ENCODE results near the gene RAB31.

Gene RAB31

DNA sequence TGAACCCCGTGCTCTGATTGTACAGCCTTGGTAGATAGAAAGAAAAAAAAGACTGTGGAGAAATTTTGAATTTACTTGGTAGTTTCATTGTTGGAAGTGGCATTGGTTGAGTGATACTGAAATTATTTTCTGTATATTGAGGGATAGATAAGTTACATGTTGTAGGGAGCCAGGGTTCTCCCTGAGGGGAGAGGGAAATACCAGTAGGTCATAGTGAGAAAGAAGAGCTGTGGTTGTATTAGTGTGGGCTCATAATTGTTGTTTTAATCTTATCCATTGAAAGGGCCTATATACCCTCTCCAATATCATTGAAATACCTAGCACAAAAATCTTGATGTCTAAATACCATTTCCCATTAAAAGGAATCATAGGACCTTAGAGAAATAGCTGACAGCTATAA is 16.9 kb upstream of the RAB31 start:
- no peak for DNase-seq (ENCODE audit: low read depth)

DNA sequence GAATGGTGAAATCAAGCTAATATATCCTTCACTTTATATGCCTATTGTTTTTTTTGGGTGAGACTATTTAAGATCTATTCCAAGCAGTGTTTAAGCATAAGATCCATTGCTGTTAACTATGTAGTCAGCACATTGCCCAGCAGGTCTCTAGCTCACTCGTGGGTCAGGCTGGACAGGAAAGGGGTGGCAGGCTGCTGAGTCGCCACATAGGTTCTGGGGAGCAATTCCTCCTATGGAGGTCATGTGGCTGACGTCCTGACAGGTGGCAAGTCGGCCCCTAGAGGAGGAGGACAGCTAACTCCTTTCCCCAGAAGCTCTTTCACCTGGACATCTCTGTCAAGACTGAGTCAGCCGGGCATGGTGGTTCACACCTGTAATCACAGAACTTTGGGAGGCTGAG is 13.9 kb upstream of the RAB31 start:
- DNase-seq (ENCODE audit: low read depth): no peak

DNA sequence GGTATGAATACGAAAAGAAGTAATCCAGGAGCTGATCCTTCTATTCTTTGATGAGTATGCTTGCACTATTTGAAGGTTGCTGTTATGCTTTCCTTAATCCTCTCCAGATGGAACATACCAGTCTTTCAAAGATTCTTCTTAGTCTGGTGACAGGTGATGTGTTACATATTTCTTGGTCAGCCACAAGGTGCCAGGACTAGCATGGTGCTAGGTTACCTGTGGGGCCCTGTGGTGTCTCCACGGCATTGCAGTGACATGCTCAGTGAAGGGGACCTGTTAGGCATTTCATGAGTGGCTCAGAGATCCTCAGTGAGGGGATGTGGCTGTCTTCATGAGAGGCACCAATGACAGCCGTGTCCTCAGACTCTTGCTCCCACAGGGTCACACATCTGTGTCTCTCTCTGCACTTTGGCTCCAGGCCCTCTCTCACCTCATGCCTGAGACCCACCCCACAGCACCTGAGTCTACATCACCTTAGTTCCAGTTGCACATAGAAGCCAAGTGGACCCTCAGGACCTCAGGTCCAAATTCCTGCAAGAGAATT is 13.1 kb upstream of the RAB31 start:
- no peak for DNase-seq (ENCODE audit: low read depth)

DNA sequence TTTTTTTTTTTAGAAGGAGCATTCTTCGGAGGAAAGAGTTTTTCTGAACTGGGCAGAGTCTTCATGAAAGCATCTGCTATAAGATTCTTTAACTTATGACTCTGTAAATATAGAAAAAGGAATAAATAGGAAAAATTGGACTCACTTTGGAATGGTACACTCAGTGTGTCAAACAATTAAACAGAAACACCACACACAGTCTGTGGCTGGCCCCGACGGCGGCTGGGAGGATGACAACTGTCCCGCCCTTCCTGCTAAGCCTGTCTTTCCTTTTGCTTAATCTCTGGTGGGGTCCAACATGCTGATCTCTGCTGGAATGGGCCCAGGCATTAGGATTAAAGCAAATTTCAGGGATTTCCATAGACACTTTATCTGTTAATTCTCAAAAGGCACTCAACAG is 12.5 kb upstream of the RAB31 start:
- DNase-seq (ENCODE audit: low read depth): no peak

DNA sequence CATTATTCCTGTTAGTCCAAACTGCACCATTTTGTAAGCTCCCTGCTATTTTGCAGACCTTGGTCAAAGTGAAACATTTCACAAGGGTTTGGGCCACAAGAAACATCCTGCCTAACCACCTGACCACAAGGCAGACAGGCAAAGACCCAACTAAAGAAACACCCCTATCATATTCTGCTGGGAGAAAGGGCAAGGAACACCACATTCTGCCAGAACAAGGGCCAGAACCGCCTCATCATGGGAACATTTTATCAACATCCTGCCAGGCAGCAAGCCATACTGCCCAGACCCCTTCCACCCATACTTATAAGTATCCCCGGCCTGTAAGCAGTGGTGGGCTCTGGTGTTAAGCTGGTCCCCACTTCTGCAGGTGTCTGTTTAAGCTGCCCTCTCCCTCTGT is 12.0 kb upstream of the RAB31 start:
- no peak for DNase-seq (ENCODE audit: low read depth)

DNA sequence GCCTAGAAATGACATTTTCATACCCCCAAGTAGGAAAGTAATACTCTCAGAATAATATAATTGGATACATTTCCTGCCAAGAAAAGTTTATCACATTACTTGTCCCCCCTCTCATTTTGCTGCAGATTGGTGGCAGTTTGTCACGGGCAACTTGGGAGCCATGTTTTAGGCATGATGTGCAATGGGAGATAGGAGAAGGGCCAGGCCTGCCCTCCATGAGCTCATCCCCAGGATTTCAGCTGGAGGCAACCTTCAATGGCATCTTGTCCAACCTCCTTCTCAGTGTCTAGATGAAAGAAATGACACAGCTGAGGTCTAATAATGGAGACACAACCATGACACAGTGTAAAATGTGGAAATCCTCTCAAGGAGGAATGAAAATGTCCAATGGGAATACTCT is 11.4 kb upstream of the RAB31 start:
- DNase-seq (ENCODE audit: low read depth): no peak

DNA sequence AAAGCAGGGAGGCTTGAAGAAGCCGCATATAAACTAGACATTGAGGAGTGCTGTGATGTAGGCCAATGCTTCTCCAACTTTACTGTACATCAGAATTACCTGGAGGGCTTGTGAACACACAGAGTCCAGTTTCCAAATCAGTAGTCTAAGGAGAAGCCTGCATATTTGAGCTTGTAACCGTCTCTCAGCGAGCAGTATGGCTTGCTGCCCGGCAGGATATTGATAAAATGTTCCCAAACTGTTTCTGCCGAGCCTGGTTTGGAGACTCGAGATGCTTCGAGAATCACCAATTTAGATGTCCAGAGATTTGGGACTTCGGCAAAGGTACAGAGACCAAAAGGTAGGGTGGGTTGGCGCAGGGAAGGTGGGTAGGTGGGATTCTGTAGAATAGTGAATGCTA is 11.0 kb upstream of the RAB31 start:
- no peak for DNase-seq (ENCODE audit: low read depth)

DNA sequence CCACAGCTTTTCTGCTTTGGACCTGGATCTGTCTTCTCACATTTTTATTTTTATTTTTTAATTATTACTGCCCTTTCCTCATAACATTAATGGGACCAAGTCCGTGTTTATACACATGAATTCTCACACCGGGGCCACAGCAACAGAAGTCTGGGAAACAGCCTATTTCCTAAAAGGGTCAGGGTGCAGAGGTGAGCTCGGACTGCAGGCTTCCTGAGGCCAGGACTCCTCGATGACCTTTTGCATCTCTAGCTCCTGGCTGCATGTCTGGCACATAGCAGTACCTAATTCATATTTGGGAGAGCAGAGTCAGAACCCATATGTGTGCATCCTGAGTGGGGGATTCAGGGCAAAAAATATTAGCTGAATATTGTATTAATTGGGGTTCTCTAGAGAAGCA is 9.6 kb upstream of the RAB31 start:
- no peak for DNase-seq (ENCODE audit: low read depth)

DNA sequence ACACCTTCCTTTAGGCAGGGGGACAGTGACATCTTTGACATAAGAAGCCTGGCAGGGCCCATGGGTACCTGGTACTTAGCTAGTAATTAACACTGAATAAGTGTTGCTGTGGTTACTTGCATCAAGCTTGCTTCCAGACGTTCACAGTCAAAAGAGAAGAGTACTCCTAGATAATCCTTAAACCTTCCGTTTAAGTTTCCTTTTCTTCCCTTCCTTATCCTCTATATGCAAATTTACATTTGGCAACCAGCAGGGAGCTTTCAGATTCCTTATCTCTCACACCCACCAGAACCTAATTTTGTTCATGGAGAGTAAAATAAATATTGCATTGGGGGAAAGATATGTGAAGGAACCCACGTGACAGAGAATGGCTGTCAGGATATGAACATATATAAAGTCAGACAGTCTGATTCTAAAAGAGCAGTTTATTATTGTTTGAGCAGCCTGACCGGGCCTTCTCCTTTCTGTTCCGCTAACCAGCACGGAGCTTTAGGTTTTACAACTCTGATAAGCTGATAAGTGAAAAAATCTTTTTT is 7.8 kb upstream of the RAB31 start:
- DNase-seq (ENCODE audit: low read depth): no peak

DNA sequence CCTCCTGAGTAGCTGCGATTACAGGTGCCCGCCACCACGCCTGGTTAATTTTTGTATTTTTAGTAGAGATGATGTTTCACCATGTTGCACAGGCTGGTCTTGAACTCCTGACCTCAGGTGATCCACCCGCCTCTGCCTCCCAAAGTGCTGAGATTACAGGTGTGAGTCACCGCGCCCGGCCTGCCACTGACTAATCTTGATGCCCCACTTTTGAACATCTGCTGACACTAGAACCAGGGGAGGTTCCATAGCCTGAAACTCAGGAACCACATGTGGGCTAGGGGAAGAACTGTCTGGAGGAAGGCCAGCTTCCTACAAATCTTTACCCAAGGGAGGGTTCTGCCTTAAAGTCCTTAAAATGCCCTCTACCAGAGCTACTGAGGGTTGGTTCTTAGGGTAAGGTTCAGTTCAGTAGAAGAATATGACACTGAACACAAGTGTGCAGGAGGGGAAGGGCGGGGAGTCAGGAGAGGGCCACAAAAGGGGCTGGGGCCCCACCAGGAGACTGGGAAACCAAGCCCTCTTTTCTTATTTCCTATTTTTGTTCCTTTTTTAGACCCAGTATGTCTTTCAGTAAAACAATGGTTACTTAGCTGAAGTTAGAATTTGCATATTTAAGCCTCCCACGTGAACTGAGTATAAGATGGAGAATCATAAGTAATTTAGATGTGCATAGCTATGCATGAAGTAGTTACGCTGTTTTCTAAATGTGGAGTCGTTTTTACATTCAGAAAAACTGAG is 6.3 kb upstream of the RAB31 start:
- DNase-seq (ENCODE audit: low read depth): no peak

DNA sequence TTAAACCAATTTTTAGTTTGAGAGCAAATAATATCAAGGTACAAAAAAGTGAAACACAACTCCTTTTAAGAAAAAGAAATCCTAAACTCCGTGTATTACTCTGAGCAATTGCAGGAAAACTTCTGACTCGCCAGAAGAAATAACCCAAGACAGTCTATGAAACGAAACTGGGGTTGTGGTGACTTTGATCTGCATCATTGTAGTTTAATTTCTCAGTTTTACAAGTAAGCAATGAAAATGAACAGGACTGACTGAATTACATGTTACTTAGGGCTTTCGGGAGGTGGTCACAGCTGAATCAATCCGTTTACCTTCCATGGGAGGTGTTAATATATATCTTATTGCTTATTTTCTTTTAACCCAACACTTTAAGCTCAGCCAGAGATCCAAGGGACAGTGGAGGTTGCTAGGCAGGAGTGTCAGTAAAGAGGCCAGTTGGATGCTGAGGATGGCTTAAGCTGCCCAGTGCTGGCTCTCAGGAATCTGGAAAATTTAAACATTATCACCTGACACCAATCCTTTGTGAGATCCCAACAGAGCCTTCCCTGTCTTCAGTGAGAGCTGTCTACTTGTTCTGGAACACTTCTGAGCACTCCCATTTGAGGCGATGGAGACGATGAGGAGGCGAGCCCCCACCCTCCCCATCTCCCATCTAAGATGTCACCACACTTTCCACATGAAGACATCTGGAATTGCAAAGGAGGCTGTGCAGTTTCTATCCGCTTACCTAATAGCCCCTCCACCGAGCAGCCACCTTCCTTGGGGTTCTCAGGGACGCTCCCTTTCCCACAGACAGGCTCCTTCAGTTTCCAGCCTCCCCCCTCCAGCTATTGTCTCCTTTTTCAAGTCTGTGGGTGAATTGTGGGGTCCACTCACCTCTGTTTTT is 3.6 kb upstream of the RAB31 start:
- DNase-seq (ENCODE audit: low read depth): no peak

DNA sequence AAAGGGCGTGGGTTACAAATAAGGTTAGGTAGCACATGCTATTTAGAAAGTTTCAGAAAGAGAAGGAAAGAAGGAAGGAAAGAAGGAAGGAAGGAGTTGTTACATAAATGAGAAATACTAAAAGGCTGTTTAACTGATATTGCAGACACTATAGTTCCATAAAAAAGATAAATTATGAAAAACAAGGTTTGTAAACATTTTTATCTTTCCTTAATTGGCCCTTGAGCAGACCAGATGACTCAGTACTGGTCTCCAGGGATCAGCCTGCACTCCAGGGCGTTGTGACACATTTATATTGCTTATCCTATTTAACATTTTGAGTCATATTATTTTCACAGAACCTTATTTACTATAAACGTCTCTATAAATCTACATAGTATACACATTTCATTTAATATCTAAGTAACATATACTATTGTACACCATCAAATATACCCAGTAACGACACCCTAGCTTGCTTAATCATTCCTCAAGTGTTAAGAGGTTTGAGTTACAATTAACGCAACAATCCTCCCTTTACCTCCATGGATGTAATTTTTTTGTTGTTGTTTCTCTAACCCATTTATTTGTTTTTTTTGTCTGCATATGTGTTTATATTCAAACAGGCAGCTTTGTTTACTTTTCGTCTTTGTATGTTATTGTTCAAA is 2.8 kb upstream of the RAB31 start:
- DNase-seq (ENCODE audit: low read depth): no peak

DNA sequence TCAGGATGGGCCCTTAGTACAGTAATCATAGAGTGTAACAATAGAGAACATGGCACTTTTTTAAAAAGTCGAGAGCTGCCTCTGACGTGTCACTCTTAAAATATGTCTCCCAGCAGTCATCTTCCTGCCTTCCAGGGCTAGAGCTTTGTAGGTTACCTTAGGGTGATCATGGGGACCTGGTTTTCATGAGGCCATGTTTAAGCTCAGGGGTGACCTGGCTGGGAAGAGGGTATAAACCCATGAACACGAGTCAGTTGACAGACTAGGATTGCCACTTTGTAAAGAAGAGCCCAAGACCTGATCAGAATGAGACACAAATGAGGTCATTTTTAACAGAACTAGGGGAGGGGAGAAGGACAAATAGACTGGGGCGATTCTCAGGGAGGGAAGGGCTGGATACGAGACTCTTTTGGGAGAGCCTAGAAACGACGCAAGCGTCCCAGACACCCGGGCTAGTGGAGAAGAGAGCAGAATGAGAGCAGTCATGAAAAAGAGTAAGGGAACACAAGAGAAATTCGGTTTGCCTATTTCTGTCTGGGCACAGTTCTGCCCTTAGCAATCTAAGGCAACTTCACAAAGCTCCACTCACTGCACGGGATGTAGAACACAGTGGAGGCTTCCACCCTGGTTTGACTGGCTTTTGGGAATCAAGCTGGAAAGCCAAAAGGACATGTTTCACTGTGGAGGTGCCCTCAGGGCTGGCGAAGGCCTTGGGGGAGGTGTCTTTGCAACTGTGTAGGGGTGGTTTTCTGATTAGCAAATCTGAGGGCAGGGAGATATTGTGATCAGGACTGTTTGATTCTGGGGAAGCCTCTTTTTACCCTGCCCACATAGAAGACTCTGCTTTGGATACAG is 1.8 kb upstream of the RAB31 start:
- no peak for DNase-seq (ENCODE audit: low read depth)

DNA sequence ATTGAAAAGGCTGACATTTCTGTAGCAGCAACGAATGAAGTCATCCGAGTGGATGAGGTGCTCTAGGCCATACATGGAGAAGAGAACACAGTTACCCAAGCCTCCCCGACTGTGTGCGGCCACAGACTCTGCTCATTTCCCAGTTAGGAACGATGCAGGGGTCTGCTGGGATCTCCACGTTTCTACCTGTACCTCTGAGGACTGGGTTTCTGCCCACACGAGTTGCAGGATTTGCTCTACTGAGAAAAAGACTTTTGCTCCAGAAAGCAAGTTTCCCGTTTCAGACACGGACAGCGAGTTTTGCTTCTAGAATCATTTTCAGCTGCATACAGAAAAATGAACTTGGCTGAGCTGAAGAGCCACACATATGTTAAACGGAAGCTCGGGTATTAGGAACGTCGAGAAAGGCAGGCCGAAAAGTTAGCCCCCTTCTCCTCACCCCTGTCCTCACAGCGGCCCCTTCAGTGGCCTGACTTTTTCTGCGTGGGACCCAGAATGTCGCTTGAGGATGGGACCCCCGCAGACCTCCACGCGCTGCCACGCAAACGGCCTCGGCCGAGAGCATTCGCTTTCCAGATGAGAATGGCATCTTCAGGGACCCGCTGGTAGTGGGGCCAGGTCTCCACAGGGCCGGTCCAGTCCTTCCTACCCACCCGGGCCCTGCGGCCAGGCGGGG is 582 bp upstream of the RAB31 start:
- no peak for DNase-seq (ENCODE audit: low read depth)

DNA sequence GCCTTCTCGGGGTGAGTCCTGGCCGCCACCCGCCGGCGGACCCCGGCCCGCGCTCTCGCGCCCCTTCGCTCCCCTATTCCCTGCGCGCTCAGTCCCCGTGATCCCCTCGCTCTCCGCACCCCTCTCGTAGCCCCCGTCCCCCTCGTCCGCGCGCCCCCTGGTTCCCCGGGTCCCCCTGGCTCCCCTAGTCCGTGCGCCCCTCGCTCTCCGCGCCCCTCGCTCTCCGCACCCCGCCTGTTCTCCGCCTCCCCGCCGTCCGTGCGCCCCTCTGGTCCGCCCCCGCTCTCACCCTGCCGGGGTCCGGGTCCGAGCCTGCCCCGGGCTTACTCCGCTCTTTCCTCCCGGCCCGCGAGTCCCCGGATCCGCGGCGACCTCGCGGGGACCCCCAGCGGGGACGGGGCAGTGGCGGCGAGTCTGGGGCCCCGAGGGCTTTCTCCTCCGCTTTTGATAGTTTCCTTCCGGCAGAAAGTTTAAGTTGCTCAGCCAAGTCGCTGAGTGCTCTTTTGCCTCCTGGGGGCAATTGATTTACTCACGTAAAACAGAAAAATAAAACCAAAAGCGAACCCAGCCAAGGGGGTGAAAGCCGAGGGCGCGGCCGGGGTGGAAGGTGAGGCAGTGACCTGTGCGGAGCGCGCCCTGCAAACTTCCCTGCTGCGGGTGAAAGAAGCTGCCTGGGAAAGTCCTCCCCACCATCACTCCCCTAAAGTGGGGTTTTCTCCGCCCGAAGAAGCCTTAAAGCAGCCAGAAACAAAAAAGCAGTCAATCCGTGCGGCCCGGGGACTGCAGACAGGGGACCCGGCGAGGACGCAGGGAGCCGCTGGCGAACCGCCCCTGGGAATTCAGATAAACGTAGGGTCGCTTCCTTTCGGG is 568 bp downstream of the RAB31 start:
- DNase-seq (ENCODE audit: low read depth): no peak

DNA sequence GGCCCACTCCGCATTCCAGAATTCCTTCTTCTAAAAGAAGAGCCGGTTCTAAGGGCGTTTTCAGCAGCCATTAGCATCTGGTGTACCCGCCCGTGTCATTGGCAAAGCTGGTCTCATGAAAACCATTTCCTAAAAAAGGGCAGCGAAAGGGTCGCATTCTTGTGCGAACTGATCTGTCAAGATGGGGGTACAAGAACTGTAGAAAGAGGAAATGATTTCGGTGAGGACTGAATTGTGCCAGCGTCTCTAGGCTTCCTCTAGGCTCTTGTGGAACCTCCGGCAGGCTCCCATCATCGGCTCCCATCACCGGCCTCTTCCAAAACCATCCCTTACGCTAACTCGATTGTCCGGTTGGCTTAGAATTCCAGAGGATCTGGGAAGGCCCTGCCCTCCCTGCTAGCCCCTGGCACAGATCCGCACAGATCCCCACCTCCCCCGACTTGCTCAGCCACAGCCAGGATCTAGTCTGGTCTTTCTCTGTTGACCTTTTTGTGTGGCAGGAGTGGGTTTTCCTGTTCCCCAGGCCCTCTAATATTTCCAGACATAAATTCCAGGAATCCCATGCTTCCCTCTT is 1.3 kb downstream of the RAB31 start:
- DNase-seq (ENCODE audit: low read depth): no peak

DNA sequence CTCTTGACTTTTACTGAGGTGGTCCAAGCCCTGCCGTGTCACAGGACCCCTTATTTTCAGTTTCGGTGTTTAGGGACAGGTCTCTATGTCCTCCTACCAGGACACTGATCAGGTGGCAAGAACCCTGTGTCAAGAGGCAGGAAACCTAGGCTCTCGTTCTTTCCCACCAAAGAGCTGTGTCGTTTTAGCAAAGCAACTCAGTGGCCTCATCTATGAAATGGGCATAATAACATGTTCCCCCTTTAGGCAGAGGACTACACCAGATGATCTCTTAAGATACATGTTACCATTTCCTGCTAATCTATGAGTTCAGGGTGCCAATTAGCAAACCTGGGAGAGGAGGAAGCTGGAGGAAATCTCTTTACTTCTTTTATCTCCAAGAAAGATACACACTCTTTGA is 1.9 kb downstream of the RAB31 start:
- DNase-seq (ENCODE audit: low read depth): no peak

DNA sequence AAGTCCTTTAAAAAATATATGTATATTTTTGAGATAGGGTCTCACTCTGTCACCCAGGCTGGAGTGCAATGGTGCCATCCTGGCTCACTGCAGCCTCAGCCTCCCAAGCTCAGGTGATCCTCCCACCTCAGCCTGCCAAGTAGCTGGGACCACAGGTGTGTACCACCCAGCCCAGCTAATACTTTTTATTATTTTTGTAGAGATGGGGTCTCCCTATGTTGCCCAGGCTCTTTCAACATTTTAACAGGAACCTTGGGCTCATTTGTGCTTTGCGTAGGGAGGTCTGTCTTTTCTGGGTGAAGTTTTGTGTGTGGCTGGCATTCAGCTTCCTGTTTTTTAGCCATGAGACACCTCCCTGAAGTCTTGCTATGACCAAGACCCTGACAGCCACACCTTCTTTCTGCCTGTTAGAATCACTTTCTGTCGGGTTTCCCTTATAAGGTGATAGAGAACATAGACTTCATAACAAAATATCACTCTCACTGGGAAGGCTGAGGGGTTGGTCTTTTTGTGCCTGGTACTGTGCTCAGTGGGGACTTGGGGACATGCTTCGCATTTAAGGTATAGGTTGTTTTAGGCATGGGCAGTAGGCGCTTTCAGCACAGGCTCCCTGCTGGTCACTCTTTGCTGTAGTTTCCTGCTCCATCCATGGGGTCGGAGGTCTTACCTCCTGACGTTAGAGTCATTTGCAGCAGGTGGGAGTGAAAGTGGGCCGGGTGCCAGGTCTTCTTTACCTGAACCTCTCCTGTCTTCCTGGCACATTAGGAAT is 3.4 kb downstream of the RAB31 start:
- no peak for DNase-seq (ENCODE audit: low read depth)

DNA sequence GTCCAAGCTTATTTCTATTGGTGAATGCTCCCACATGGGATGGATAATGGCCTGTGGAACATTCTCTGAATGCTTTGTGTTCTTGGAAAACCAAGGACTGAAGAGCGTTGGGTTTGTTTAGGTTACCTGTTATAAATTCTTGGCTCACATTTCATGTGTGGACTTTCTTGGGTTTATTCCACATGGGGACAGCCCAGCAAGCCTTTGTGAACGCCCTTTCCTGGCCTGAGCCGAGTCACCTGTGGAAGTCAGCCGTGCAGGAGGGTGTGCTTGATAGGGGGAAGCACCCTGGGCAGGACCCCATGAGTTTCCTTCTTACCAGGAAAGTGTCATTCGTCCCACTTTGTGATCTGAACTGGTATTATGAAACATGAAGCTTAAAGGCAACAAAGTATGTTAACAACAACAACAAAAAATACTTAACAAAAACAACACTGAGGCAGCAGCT is 4.1 kb downstream of the RAB31 start:
- no peak for DNase-seq (ENCODE audit: low read depth)

Data from HS-27A (cell line).